Heart left ventricle (tissue), 16 donors: ENCODE results near the gene BCR. TPM values are rescaled to one million over a fixed set of nuclear protein-coding genes. Genes with fewer than 3 reads are reported as not detected.

Source experiments
- ATAC-seq, 4 donors: fragments of 200-7000 bp; cut with Tn5 transposase; one replicate each; pipeline ENCODE4 v1.9.1; 2020 to 2022; ENCODE audit warnings: moderate library complexity in 4 of 4, mild to moderate bottlenecking in 3 of 4, moderate number of reproducible peaks in 1 of 4
- DNase-seq, 5 donors: peaks; one replicate each; pipeline ENCODE4 v3.0.0-alpha.2; 2020
- H3K27ac ChIP-seq, 12 donors: fragments of 200-600 bp; sonication (generic) in 4 of 12; one replicate each; pipeline versions ENCODE4 v1.5.0 to v1.8.0; 2016 to 2022; ENCODE audit warnings: mild to moderate bottlenecking in 2 of 12
- H3K27me3 ChIP-seq, 9 donors: fragments of 200-600 bp; sonication (generic) in 2 of 9; one replicate each; pipeline versions ENCODE4 v1.5.1 to v1.8.0; 2016 to 2022; ENCODE audit warnings: mild to moderate bottlenecking in 3 of 9
- H3K36me3 ChIP-seq, 9 donors: fragments of 200-600 bp; sonication (generic) in 2 of 9; one replicate each; pipeline versions ENCODE4 v1.5.0 to v1.8.0; 2018 to 2022; ENCODE audit warnings: mild to moderate bottlenecking in 2 of 9
- H3K4me1 ChIP-seq, 12 donors: fragments of 200-600 bp; sonication (generic) in 4 of 12; one replicate each; pipeline versions ENCODE4 v1.5.0 to v1.8.0; 2016 to 2022; ENCODE audit warnings: mild to moderate bottlenecking in 3 of 12
- H3K4me3 ChIP-seq, 12 donors: fragments of 200-600 bp; sonication (generic) in 4 of 12; one replicate each; pipeline versions ENCODE4 v1.5.0 to v1.8.0; 2017 to 2022; ENCODE audit warnings: mild to moderate bottlenecking in 9 of 12, moderate library complexity in 4 of 12
- H3K9me3 ChIP-seq, 12 donors: fragments of 200-600 bp; sonication (generic) in 4 of 12; one replicate each; pipeline versions ENCODE4 v1.5.0 to v1.8.0; 2016 to 2022; ENCODE audit warnings: mild to moderate bottlenecking in 1 of 12
- POLR2A ChIP-seq, 2 donors: fragments of 450-650 bp; IDR thresholded peaks; one replicate each; pipeline ENCODE4 v1.6.1; 2017; ENCODE audit warnings: antibody characterized with exemption in 2 of 2, mild to moderate bottlenecking in 2 of 2, moderate library complexity in 2 of 2
- WGBS, 4 donors: extraction: QIAGEN DNeasy Blood & Tissue Kit in 2 of 4; methylation state at CpG; one replicate each; pipeline versions ENCODE4 v1.1.5 to v1.1.7; 2013 to 2018; 5-methylcytosine and 5-hydroxymethylcytosine counted together
- intact Hi-C, 10 donors: fragments of 100-400 bp; cut with DNase I; formaldehyde crosslinking; loops; one replicate each; pipeline versions ENCODE4 v1.11.1 to v1.14.2; 2022
- polyA plus RNA-seq, 2 donors: library from polyadenylated mRNA; stranded (reverse); fragments of 200-250 nt; gene quantifications; one replicate each; pipeline ENCODE4 v1.2.3, GENCODE V29; 2013
- total RNA-seq, 9 donors: library from RNA; depleted of rRNA in 2 of 9; stranded (reverse); fragments of >200 nt in 2 of 9; fragmentation: NEBNext Ultra II Directional in 3 of 9; extraction: Animal tissue kit (Norgen Biotek cat#: 25700) in 3 of 9; gene quantifications; one replicate each; pipeline versions ENCODE4 v1.1.0 to v1.2.4, GENCODE V29; 2016 to 2023
- TF ChIP-seq, protein P1 (sequence below), 12 donors: fragments of 200-600 bp; sonication (generic) in 4 of 12; IDR thresholded peaks; one replicate each; pipeline versions ENCODE4 v1.5.0 to v1.8.0; 2018 to 2022; ENCODE audit warnings: antibody characterized with exemption in 12 of 12, mild to moderate bottlenecking in 5 of 12
- donor health status: ischemic (EF 13 %, LVEDD 7.1; RV severe dilation, severe dysfunction).
- donor health status: healthy with polysubstance abuse.
- donor health status: DM: no; HTN: yes; CAD: no.
- donor health status: DM: no; HTN: no; CAD: no.
- donor health status: ischemic (EF 25% LVEDD 6.9; RV normal size, moderate dysfunction).
- donor health status: ischemic (EF 25% LVEDD 5.7; RV mildly dilated, moderate dysfunction).
- donor health status: healthy.
- donor health status: DM: yes; HTN: yes; CAD: no.
- donor health status: ischemic (EF 35%, LVEDD 5.7; RV mildly dilated, moderate dysfunction).
- donor health status: nonischemic (EF 11% LVEDD 7.7; RV severe dilation, severe dysfunction).
- donor health status: DM: yes; HTN: yes; CAD: no.
- donor health status: PGD.
- donor health status: ischemic (EF 29% LVEDD 5.4; RV normal size, mild dysfunction).
- donor health status: nonischemic (EF 23%, LVEDD 6.1; RV moderate dilation, normal function).

BCR gene
- total and polyA plus RNA-seq, 11 donors, result 12.6 to 51.1 (median 28.7) TPM

DNA sequence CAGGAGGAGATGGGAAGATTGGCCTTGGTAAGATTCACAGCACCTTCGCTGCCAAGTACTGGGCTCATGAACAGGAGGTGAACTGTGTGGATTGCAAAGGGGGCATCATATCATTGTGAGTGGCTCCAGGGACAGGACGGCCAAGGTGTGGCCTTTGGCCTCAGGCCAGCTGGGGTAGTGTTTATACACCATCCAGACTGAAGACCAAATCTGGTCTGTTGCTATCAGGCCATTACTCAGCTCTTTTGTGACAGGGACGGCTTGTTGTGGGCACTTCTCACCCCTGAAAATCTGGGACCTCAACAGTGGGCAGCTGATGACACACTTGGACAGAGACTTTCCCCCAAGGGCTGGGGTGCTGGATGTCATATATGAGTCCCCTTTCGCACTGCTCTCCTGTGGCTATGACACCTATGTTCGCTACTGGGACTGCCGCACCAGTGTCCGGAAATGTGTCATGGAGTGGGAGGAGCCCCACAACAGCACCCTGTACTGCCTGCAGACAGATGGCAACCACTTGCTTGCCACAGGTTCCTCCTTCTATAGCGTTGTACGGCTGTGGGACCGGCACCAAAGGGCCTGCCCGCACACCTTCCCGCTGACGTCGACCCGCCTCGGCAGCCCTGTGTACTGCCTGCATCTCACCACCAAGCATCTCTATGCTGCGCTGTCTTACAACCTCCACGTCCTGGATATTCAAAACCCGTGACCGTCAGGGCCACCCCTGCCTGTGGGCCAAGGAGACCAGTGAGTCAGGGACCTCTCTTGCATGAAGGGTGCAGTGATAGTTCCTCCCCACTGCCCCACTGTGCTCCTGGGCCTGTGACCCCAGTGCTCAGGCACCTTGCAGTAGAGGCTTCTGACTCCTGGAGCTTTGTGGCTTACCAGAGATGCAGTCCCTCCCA, 83.6 kb downstream of the BCR start:
- intact Hi-C loops, result loop anchor here in 1 of 10 donors (5.0 kb wide), 1 partner anchor 77 kb away; no protein-coding TSS in a partner anchor
- Histone ChIP-seq H3K9me3 (no peaks in the 10 kb centered on the region), H3K4me3 (no peak overlapping the region), H3K27ac (no peak overlapping the region), H3K4me1 (peaks cover 0 to 6% (median 0%) of the 10 kb centered on the region in 12 donors), H3K27me3 (no peaks in the 10 kb centered on the region), H3K36me3 (peaks cover 0 to 55% (median 40%) of the 10 kb centered on the region in 9 donors)
- WGBS, 4 donors, result 89 to 93% (median 90%) methylated on average over 13 to 20 of the region's 20 CpGs
- DNase-seq, result no peak
- ATAC-seq, result peak in 3 of 4 donors; percentile 10 to 55 (median 18)
- TF ChIP-seq POLR2A (IDR thresholded peaks at IDR 0.05), result no peak
- TF ChIP-seq, protein P1, sequence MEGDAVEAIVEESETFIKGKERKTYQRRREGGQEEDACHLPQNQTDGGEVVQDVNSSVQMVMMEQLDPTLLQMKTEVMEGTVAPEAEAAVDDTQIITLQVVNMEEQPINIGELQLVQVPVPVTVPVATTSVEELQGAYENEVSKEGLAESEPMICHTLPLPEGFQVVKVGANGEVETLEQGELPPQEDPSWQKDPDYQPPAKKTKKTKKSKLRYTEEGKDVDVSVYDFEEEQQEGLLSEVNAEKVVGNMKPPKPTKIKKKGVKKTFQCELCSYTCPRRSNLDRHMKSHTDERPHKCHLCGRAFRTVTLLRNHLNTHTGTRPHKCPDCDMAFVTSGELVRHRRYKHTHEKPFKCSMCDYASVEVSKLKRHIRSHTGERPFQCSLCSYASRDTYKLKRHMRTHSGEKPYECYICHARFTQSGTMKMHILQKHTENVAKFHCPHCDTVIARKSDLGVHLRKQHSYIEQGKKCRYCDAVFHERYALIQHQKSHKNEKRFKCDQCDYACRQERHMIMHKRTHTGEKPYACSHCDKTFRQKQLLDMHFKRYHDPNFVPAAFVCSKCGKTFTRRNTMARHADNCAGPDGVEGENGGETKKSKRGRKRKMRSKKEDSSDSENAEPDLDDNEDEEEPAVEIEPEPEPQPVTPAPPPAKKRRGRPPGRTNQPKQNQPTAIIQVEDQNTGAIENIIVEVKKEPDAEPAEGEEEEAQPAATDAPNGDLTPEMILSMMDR (IDR thresholded peaks at IDR 0.05), result no peak

- Histone ChIP-seq H3K36me3 (peaks cover 0 to 62% (median 42%) of the 10 kb centered on the region in 9 donors), H3K27me3 (no peaks in the 10 kb centered on the region), H3K4me3 (no peak overlapping the region), H3K27ac (no peak overlapping the region), H3K4me1 (peaks cover 0 to 6% (median 0%) of the 10 kb centered on the region in 12 donors), H3K9me3 (no peaks in the 10 kb centered on the region)
- DNase-seq (no peak), ATAC-seq (peak in 1 of 4 donors; percentile 40)
- WGBS, 4 donors, result 80 to 85% (median 82%) methylated on average over 17 to 19 of the region's 19 CpGs
- intact Hi-C loops, result loop anchor here in 1 of 10 donors (5.0 kb wide), 1 partner anchor 77 kb away; no protein-coding TSS in a partner anchor
- TF ChIP-seq, protein P1 (IDR thresholded peaks at IDR 0.05), result no peak
- TF ChIP-seq POLR2A (IDR thresholded peaks at IDR 0.05), result no peak
Observed at GRCh38 chr22:23264610-23265367, 84.5 kb downstream of the BCR start.

- H3K9me3 ChIP-seq, result no peaks in the 10 kb centered on the region
- ATAC-seq, result no peak
- no peaks in the 10 kb centered on the region for H3K27me3 ChIP-seq
- H3K4me3 ChIP-seq, result no peak overlapping the region
- H3K36me3 ChIP-seq, result peaks cover 0 to 68% (median 46%) of the 10 kb centered on the region in 9 donors
- H3K4me1 ChIP-seq, result peaks cover 0 to 6% (median 0%) of the 10 kb centered on the region in 12 donors
- H3K27ac ChIP-seq, result no peak overlapping the region
- no peak for DNase-seq
- 91 to 94% (median 93%) methylated on average over 5 to 7 of the region's 7 CpGs for WGBS, 4 donors
- intact Hi-C loops, result no loop called here
- TF ChIP-seq, protein P1 (IDR thresholded peaks at IDR 0.05), result no peak
- no peak for TF ChIP-seq POLR2A (IDR thresholded peaks at IDR 0.05)
Observed at GRCh38 chr22:23265368-23265700, 85.0 kb downstream of the BCR start.

- Histone ChIP-seq H3K27me3 (no peaks in the 10 kb centered on the region), H3K4me3 (no peak overlapping the region), H3K4me1 (peaks cover 0 to 6% (median 0%) of the 10 kb centered on the region in 12 donors), H3K9me3 (no peaks in the 10 kb centered on the region), H3K27ac (no peak overlapping the region), H3K36me3 (peaks cover 0 to 74% (median 45%) of the 10 kb centered on the region in 9 donors)
- intact Hi-C loops, result no loop called here
- TF ChIP-seq, protein P1 (IDR thresholded peaks at IDR 0.05), result no peak
- no peak for TF ChIP-seq POLR2A (IDR thresholded peaks at IDR 0.05)
- DNase-seq, result no peak
- no peak for ATAC-seq
- 95 to 98% (median 97%) methylated on average over 4 of the region's 4 CpGs for WGBS, 4 donors
Observed at GRCh38 chr22:23266780-23267179, 86.5 kb downstream of the BCR start.
